Pons (tissue), 1 donor: ENCODE data around the gene RTKN.

ENCODE experiments used
- DNase-seq: peaks from one replicate; pipeline ENCODE4 v3.0.0-alpha.2; 2016; ENCODE audit warnings: low spot score

Gene RTKN

DNA sequence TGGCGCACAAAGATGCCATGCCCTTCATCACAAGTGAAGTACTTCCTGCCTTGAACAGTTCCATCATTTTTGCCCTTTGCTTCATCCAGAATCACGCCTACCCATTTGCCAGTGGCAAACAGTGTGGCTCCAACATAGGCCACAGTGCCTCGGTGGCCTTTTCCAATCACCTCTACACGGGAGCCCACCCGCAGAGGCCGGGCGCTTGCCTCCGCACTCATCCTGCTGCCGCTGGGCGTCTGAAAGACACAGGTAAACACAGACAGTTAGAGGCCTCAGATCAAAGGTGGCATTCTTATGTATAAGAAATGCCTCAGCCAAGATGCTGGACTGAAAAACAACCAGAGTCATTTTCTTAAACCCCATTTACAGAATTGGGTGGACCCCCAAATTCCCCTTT is 63.7 kb downstream of the RTKN start:
- DNase-seq, result no peak

DNA sequence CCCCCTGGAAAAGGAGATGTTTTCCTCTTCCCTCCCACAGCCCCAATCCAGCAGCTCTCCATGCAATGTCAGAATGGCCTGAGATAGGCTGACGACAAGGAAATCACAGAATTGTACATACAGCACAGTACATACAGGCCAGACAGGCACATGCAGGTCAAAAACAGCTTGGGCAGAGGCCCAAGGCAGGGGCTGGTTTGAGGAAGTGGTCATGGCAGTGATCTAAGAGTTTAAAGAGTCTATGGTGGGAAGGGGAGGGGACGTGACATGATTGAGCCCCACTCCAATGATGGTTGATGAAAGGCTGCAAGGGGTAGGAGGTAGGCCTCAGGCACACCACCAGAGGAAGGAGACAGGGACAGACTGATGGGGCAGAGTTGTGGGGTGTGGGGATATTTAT is 65.9 kb downstream of the RTKN start:
- no peak for DNase-seq
